Measurements from ENCODE around the gene DRD2. TPM values are rescaled to one million over a fixed set of nuclear protein-coding genes. Genes with fewer than 3 reads are reported as not detected.

DRD2 gene
- total and polyA plus RNA-seq, 12 donors: 0.01 to 0.09 TPM; not detected in 10

DNA sequence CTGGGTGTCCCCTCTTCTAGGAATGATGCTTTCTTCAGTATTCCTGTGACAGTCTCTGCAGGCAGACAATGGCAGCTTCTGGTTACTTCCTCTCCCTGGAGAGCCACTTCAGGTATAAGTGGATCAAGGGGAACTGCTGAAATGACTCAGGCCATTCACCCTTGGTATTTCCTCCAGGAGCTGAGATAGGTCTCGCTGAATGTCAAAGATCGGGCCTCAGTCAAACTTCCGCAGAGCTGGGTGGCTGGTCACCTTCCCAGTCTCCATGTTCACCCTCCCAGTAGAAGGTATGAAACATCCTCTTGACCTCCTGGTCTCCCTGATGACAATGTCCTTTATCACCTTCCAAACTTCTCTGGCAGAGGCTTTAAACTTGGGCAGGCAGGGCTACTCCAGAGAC lies 89.4 kb downstream of the DRD2 start:
- TF ChIP-seq, protein P1, sequence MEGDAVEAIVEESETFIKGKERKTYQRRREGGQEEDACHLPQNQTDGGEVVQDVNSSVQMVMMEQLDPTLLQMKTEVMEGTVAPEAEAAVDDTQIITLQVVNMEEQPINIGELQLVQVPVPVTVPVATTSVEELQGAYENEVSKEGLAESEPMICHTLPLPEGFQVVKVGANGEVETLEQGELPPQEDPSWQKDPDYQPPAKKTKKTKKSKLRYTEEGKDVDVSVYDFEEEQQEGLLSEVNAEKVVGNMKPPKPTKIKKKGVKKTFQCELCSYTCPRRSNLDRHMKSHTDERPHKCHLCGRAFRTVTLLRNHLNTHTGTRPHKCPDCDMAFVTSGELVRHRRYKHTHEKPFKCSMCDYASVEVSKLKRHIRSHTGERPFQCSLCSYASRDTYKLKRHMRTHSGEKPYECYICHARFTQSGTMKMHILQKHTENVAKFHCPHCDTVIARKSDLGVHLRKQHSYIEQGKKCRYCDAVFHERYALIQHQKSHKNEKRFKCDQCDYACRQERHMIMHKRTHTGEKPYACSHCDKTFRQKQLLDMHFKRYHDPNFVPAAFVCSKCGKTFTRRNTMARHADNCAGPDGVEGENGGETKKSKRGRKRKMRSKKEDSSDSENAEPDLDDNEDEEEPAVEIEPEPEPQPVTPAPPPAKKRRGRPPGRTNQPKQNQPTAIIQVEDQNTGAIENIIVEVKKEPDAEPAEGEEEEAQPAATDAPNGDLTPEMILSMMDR (IDR thresholded peaks at IDR 0.05): no peak
- 91 to 92% methylated on average over 3 of the region's 3 CpGs for WGBS, 2 donors
- Histone ChIP-seq H3K27ac (no peak overlapping the region), H3K9me3 (peaks cover 0 to 4% (median 0%) of the 10 kb centered on the region in 11 donors), H3K36me3 (no peaks in the 10 kb centered on the region), H3K27me3 (peaks cover 0 to 42% (median 36%) of the 10 kb centered on the region in 7 donors), H3K4me1 (peaks cover 0 to 12% (median 0%) of the 10 kb centered on the region in 9 donors), H3K4me3 (no peak overlapping the region)
- intact Hi-C loops (cut with DNase I): no loop called here
- DNase-seq: no peak
- ATAC-seq: no peak

DNA sequence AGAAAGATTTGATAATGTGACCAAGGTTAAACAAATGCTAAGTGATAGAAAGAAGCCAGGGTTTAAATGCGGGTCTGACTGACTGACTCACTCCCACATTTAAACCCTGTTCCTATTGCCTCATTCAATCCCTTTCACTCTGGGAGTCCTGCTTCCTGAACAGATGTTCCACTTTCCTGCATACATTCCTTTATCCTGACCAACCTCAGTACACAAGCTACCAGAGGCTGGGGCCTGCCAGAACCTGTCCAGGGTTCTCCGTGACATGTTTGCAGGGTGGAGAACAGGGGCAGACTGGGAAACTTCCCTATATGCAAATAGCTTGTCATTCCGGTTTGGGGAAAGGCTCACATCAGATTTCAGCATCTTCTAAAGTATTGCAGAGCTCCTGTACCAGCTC lies 90.6 kb downstream of the DRD2 start:
- 61 to 62% methylated on average over 3 of the region's 3 CpGs for WGBS, 2 donors
- no peaks in the 10 kb centered on the region for H3K36me3 ChIP-seq
- H3K27ac ChIP-seq: no peak overlapping the region
- H3K4me1 ChIP-seq: peaks cover 0 to 12% (median 0%) of the 10 kb centered on the region in 9 donors
- no peak overlapping the region for H3K4me3 ChIP-seq
- peaks cover 0 to 38% (median 31%) of the 10 kb centered on the region in 7 donors for H3K27me3 ChIP-seq
- peaks cover 0 to 4% (median 0%) of the 10 kb centered on the region in 11 donors for H3K9me3 ChIP-seq
- ATAC-seq (no peak), DNase-seq (no peak)
- intact Hi-C loops (cut with DNase I): no loop called here
- TF ChIP-seq, protein P1 (IDR thresholded peaks at IDR 0.05): no peak

- Histone ChIP-seq H3K4me1 (peaks cover 0 to 6% (median 0%) of the 10 kb centered on the region in 9 donors), H3K4me3 (no peak overlapping the region), H3K9me3 (peaks cover 0 to 4% (median 0%) of the 10 kb centered on the region in 11 donors), H3K36me3 (no peaks in the 10 kb centered on the region), H3K27me3 (peaks cover 0 to 33% (median 11%) of the 10 kb centered on the region in 7 donors), H3K27ac (no peak overlapping the region)
- no peak for DNase-seq
- TF ChIP-seq, protein P1 (IDR thresholded peaks at IDR 0.05): no peak
- no peak for ATAC-seq
- intact Hi-C loops (cut with DNase I): no loop called here
Measured at GRCh38 chr11:113382121-113382520, 93.1 kb downstream of the DRD2 start.

DNA sequence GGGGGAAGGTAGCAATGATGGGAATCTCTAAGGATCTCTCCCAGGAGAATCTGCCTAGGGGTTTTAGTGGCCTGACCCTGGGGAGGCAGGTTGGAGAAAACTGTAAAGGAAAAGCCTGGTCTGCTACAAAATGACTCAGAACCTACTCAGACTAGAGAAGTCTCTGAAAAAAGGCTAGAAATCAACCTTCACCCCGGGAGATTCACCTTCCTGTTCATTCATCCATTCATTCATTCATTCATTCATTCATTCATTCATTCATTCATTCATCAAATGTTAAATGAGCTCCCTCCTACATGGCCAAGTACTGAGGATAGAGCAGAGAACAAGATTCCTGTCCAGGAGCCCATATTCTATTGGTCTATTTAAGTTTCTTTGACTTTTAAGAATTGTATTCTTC lies 96.5 kb downstream of the DRD2 start:
- H3K4me1 ChIP-seq: peaks cover 0 to 5% (median 0%) of the 10 kb centered on the region in 9 donors
- no peak for DNase-seq
- TF ChIP-seq, protein P1 (IDR thresholded peaks at IDR 0.05): no peak
- H3K9me3 ChIP-seq: peaks cover 0 to 4% (median 0%) of the 10 kb centered on the region in 11 donors
- intact Hi-C loops (cut with DNase I): no loop called here
- 82 to 83% methylated on average over 1 of the region's 1 CpG for WGBS, 2 donors
- no peak overlapping the region for H3K27ac ChIP-seq
- ATAC-seq: no peak
- H3K36me3 ChIP-seq: no peaks in the 10 kb centered on the region
- no peak overlapping the region for H3K4me3 ChIP-seq
- peaks cover 0 to 27% (median 3%) of the 10 kb centered on the region in 7 donors for H3K27me3 ChIP-seq

Data from heart right ventricle (tissue), 16 donors.